ENCODE data around the gene SNRPB.

Gene SNRPB

GRCh38 chr20:2460752-2461424, 9.7 kb downstream of the SNRPB start:
- no peak overlapping the region for H3K27ac Mint-ChIP-seq
- H3K9me3 Mint-ChIP-seq = no peaks in the 10 kb centered on the region
- no peak overlapping the region for H3K4me3 Mint-ChIP-seq
- H3K4me1 Mint-ChIP-seq = peaks cover 33% of the 10 kb centered on the region
- no peak for TF ChIP-seq CTCF (IDR thresholded peaks at IDR 0.05)
- H3K27me3 Mint-ChIP-seq (ENCODE audit: low read depth, poor library complexity) = peaks cover 2% of the 10 kb centered on the region
- no peak for DNase-seq
- peaks cover 72% of the 10 kb centered on the region for H3K36me3 Mint-ChIP-seq (ENCODE audit: low read depth)

- peaks cover 33% of the 10 kb centered on the region for H3K4me1 Mint-ChIP-seq
- no peak overlapping the region for H3K4me3 Mint-ChIP-seq
- H3K36me3 Mint-ChIP-seq (ENCODE audit: low read depth) = peaks cover 65% of the 10 kb centered on the region
- no peak overlapping the region for H3K27ac Mint-ChIP-seq
- no peak for DNase-seq
- no peak for TF ChIP-seq CTCF (IDR thresholded peaks at IDR 0.05)
- H3K27me3 Mint-ChIP-seq (ENCODE audit: low read depth, poor library complexity) = no peaks in the 10 kb centered on the region
- H3K9me3 Mint-ChIP-seq = no peaks in the 10 kb centered on the region
Measured at GRCh38 chr20:2459981-2460751, 10.4 kb downstream of the SNRPB start.

DNA sequence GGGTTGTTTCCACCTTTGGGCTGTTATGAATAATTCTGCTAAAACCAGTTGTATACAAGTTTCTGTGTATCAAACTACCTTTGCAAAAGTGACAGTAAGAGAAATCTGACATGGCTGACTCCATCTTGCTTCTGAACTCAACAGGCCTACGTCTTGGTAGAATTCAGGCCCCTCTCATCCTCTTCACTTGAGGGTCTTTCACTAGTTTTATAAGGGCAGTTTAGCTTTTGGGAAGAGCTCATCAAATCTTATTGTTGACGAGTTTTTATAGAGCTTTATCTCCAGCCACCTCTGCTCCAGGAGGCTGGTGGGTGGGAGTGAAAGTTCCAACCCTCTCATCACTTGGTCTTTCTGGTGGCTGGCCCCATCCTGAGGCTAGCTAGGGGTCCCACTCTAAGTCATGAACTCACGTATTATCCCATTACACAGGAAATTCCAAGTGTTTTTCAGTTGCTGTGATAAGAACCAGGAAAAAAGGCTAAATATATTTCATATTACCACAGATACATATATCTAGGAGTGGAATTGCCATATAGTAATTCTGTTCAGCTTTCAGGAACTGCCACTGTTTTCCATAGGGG, 11.6 kb downstream of the SNRPB start:
- no peaks in the 10 kb centered on the region for H3K27me3 Mint-ChIP-seq (ENCODE audit: low read depth, poor library complexity)
- TF ChIP-seq CTCF (IDR thresholded peaks at IDR 0.05) = no peak
- no peaks in the 10 kb centered on the region for H3K9me3 Mint-ChIP-seq
- peak overlapping the region; percentile 70 for H3K27ac Mint-ChIP-seq
- H3K4me3 Mint-ChIP-seq = no peak overlapping the region
- DNase-seq = no peak
- H3K36me3 Mint-ChIP-seq (ENCODE audit: low read depth) = peaks cover 54% of the 10 kb centered on the region
- H3K4me1 Mint-ChIP-seq = peaks cover 33% of the 10 kb centered on the region

- peaks cover 24% of the 10 kb centered on the region for H3K36me3 Mint-ChIP-seq (ENCODE audit: low read depth)
- no peak for DNase-seq
- no peak for TF ChIP-seq CTCF (IDR thresholded peaks at IDR 0.05)
- H3K27ac Mint-ChIP-seq = no peak overlapping the region
- H3K27me3 Mint-ChIP-seq (ENCODE audit: low read depth, poor library complexity) = no peaks in the 10 kb centered on the region
- no peak overlapping the region for H3K4me3 Mint-ChIP-seq
- no peaks in the 10 kb centered on the region for H3K9me3 Mint-ChIP-seq
- peaks cover 33% of the 10 kb centered on the region for H3K4me1 Mint-ChIP-seq
Measured at GRCh38 chr20:2455771-2456497, 14.7 kb downstream of the SNRPB start.

DNA sequence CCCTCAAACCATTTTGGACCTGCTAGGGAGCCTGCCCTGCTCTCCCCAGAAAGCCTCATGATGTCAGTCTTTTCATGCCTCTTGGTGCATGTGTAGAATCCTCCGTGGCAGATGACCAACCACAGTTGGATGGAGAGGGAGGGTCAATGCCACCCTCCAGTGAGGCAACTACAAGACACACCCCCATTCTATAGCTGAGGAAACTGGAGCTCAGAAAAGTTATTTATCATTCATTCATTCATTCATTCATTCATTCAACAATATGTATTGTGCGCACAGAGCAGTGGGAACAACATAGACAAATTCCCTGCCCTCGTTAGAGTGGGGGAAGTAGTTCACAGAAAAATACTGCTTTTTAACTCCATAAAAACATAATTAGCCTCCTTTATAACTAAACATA, 16.8 kb downstream of the SNRPB start:
- no peak for TF ChIP-seq CTCF (IDR thresholded peaks at IDR 0.05)
- Mint-ChIP-seq H3K27me3 (ENCODE audit: low read depth, poor library complexity) (peaks cover 4% of the 10 kb centered on the region), H3K4me1 (peaks cover 26% of the 10 kb centered on the region), H3K36me3 (ENCODE audit: low read depth) (peaks cover 2% of the 10 kb centered on the region), H3K9me3 (no peaks in the 10 kb centered on the region), H3K27ac (no peak overlapping the region), H3K4me3 (no peak overlapping the region)
- no peak for DNase-seq

Measured in nephron progenitor cell (in vitro differentiated cells).